Immature natural killer cell (primary cell): ENCODE measurements around the gene RBM4B. TPM values are rescaled to one million over a fixed set of nuclear protein-coding genes. Genes with fewer than 3 reads are reported as not detected.

ENCODE experiments used
- DNase-seq, 3 donors: peaks; one replicate each; pipeline ENCODE4 v3.0.0; 2022; ENCODE audit warnings: mixed read lengths in 1 of 3
- H3K27ac Mint-ChIP-seq, 6 donors: one replicate each; pipeline ENCODE4 v1.8.0; 2020; ENCODE audit warnings: mixed read lengths in 6 of 6, mild to moderate bottlenecking in 5 of 6, inconsistent platforms in 4 of 6, moderate library complexity in 3 of 6
- H3K27me3 Mint-ChIP-seq, 3 donors: one replicate each; pipeline ENCODE4 v1.8.0; 2020 to 2021; ENCODE audit warnings: low read depth in 3 of 3, mild to moderate bottlenecking in 3 of 3, mixed read lengths in 3 of 3, moderate library complexity in 3 of 3, inconsistent platforms in 1 of 3
- H3K36me3 Mint-ChIP-seq, 3 donors: one replicate each; pipeline ENCODE4 v1.8.0; 2020; ENCODE audit warnings: mixed read lengths in 3 of 3, inconsistent platforms in 2 of 3, mild to moderate bottlenecking in 2 of 3
- H3K4me1 Mint-ChIP-seq, 2 donors: one replicate each; pipeline ENCODE4 v1.8.0; 2020; ENCODE audit warnings: inconsistent platforms in 2 of 2, mild to moderate bottlenecking in 2 of 2, mixed read lengths in 2 of 2, moderate library complexity in 1 of 2
- H3K4me3 Mint-ChIP-seq, 5 donors: one replicate each; pipeline ENCODE4 v1.8.0; 2020; ENCODE audit warnings: mild to moderate bottlenecking in 5 of 5, mixed read lengths in 5 of 5, inconsistent platforms in 3 of 5, moderate library complexity in 3 of 5
- H3K9me3 Mint-ChIP-seq, 6 donors: one replicate each; pipeline ENCODE4 v1.8.0; 2020; ENCODE audit warnings: mild to moderate bottlenecking in 6 of 6, mixed read lengths in 6 of 6, inconsistent platforms in 4 of 6, moderate library complexity in 3 of 6
- polyA plus RNA-seq, 3 donors: library from polyadenylated mRNA; unstranded; fragments of 300-500 nt; fragmentation: Illumina TruSeq; gene quantifications; one replicate each; pipeline ENCODE4 v1.2.3, GENCODE V29; 2021

Gene RBM4B
- polyA plus RNA-seq, 3 donors from 2014 or later: 8.6 to 24.6 (median 16.0) TPM

GRCh38 chr11:66716996-66717395 lies 39.3 kb upstream of the RBM4B start:
- H3K4me1 Mint-ChIP-seq: peaks cover 0 to 5% of the 10 kb centered on the region in 2 donors
- no peak overlapping the region for H3K27ac Mint-ChIP-seq
- no peak overlapping the region for H3K4me3 Mint-ChIP-seq

GRCh38 chr11:66715346-66716085 lies 37.8 kb upstream of the RBM4B start:
- peaks cover 4 to 11% (median 5%) of the 10 kb centered on the region in 3 donors for H3K27me3 Mint-ChIP-seq

More at GRCh38 chr11:66716996-66717395, 39.3 kb upstream of the RBM4B start:
- DNase-seq: no peak
- Mint-ChIP-seq H3K36me3 (no peaks in the 10 kb centered on the region), H3K9me3 (peaks cover 0 to 2% (median 0%) of the 10 kb centered on the region in 6 donors), H3K27me3 (peaks cover 4 to 12% (median 5%) of the 10 kb centered on the region in 3 donors)

GRCh38 chr11:66713746-66714480 lies 36.2 kb upstream of the RBM4B start:
- Mint-ChIP-seq H3K27ac (no peak overlapping the region), H3K4me1 (no peaks in the 10 kb centered on the region), H3K36me3 (no peaks in the 10 kb centered on the region), H3K27me3 (peaks cover 3 to 5% (median 4%) of the 10 kb centered on the region in 3 donors), H3K9me3 (peaks cover 0 to 2% (median 0%) of the 10 kb centered on the region in 6 donors), H3K4me3 (no peak overlapping the region)
- no peak for DNase-seq

More at GRCh38 chr11:66715346-66716085, 37.8 kb upstream of the RBM4B start:
- DNase-seq: no peak
- H3K9me3 Mint-ChIP-seq: peaks cover 0 to 2% (median 0%) of the 10 kb centered on the region in 6 donors
- H3K27ac Mint-ChIP-seq: no peak overlapping the region
- no peak overlapping the region for H3K4me3 Mint-ChIP-seq
- peaks cover 0 to 5% of the 10 kb centered on the region in 2 donors for H3K4me1 Mint-ChIP-seq
- no peaks in the 10 kb centered on the region for H3K36me3 Mint-ChIP-seq

GRCh38 chr11:66710384-66710930 lies 32.8 kb upstream of the RBM4B start:
- no peak for DNase-seq
- Mint-ChIP-seq H3K27me3 (peaks cover 3 to 6% (median 4%) of the 10 kb centered on the region in 3 donors), H3K4me1 (no peaks in the 10 kb centered on the region), H3K27ac (no peak overlapping the region), H3K4me3 (no peak overlapping the region), H3K36me3 (no peaks in the 10 kb centered on the region), H3K9me3 (no peaks in the 10 kb centered on the region)

GRCh38 chr11:66708701-66709100 lies 31.0 kb upstream of the RBM4B start:
- Mint-ChIP-seq H3K4me3 (no peak overlapping the region), H3K4me1 (no peaks in the 10 kb centered on the region), H3K36me3 (no peaks in the 10 kb centered on the region), H3K27ac (no peak overlapping the region), H3K9me3 (no peaks in the 10 kb centered on the region), H3K27me3 (peaks cover 0 to 6% (median 2%) of the 10 kb centered on the region in 3 donors)
- DNase-seq: no peak

GRCh38 chr11:66708094-66708493 lies 30.4 kb upstream of the RBM4B start:
- peaks cover 0 to 6% (median 2%) of the 10 kb centered on the region in 3 donors for H3K27me3 Mint-ChIP-seq
- H3K36me3 Mint-ChIP-seq: no peaks in the 10 kb centered on the region
- H3K4me3 Mint-ChIP-seq: no peak overlapping the region

GRCh38 chr11:66707486-66707885 lies 29.8 kb upstream of the RBM4B start:
- H3K36me3 Mint-ChIP-seq: no peaks in the 10 kb centered on the region
- H3K4me1 Mint-ChIP-seq: no peaks in the 10 kb centered on the region
- DNase-seq: no peak
- no peaks in the 10 kb centered on the region for H3K9me3 Mint-ChIP-seq
- no peak overlapping the region for H3K4me3 Mint-ChIP-seq
- H3K27me3 Mint-ChIP-seq: peaks cover 0 to 6% (median 2%) of the 10 kb centered on the region in 3 donors
- no peak overlapping the region for H3K27ac Mint-ChIP-seq

More at GRCh38 chr11:66708094-66708493, 30.4 kb upstream of the RBM4B start:
- no peaks in the 10 kb centered on the region for H3K9me3 Mint-ChIP-seq
- DNase-seq: no peak
- H3K4me1 Mint-ChIP-seq: no peaks in the 10 kb centered on the region
- no peak overlapping the region for H3K27ac Mint-ChIP-seq

GRCh38 chr11:66706989-66707388 lies 29.3 kb upstream of the RBM4B start:
- Mint-ChIP-seq H3K27ac (no peak overlapping the region), H3K27me3 (peaks cover 1 to 6% (median 2%) of the 10 kb centered on the region in 3 donors), H3K4me1 (no peaks in the 10 kb centered on the region), H3K4me3 (no peak overlapping the region), H3K9me3 (no peaks in the 10 kb centered on the region), H3K36me3 (no peaks in the 10 kb centered on the region)
- no peak for DNase-seq

- Mint-ChIP-seq H3K4me3 (no peak overlapping the region), H3K9me3 (no peaks in the 10 kb centered on the region), H3K27ac (no peak overlapping the region), H3K36me3 (no peaks in the 10 kb centered on the region), H3K27me3 (peaks cover 1 to 8% (median 2%) of the 10 kb centered on the region in 3 donors), H3K4me1 (peaks cover 0 to 6% of the 10 kb centered on the region in 2 donors)
- DNase-seq: no peak
These were observed 28.1 kb upstream of the RBM4B start for GRCh38 chr11:66705587-66706335.

- Mint-ChIP-seq H3K9me3 (no peaks in the 10 kb centered on the region), H3K4me1 (peaks cover 0 to 6% of the 10 kb centered on the region in 2 donors), H3K27ac (no peak overlapping the region), H3K27me3 (peaks cover 1 to 8% (median 2%) of the 10 kb centered on the region in 3 donors), H3K4me3 (no peak overlapping the region), H3K36me3 (no peaks in the 10 kb centered on the region)
- DNase-seq: no peak
These were observed 27.1 kb upstream of the RBM4B start for GRCh38 chr11:66704659-66705360.

- H3K27me3 Mint-ChIP-seq: peaks cover 1 to 6% (median 2%) of the 10 kb centered on the region in 3 donors
- no peak for DNase-seq
- H3K4me1 Mint-ChIP-seq: peaks cover 0 to 6% of the 10 kb centered on the region in 2 donors
- no peaks in the 10 kb centered on the region for H3K9me3 Mint-ChIP-seq
- no peak overlapping the region for H3K27ac Mint-ChIP-seq
- H3K36me3 Mint-ChIP-seq: no peaks in the 10 kb centered on the region
- no peak overlapping the region for H3K4me3 Mint-ChIP-seq
These were observed 23.9 kb upstream of the RBM4B start for GRCh38 chr11:66701432-66702240.

- no peaks in the 10 kb centered on the region for H3K36me3 Mint-ChIP-seq
- no peak for DNase-seq
- H3K27me3 Mint-ChIP-seq: peaks cover 1 to 3% (median 2%) of the 10 kb centered on the region in 3 donors
- H3K4me1 Mint-ChIP-seq: peaks cover 0 to 6% of the 10 kb centered on the region in 2 donors
- no peak overlapping the region for H3K4me3 Mint-ChIP-seq
- no peak overlapping the region for H3K27ac Mint-ChIP-seq
- H3K9me3 Mint-ChIP-seq: no peaks in the 10 kb centered on the region
These were observed 23.1 kb upstream of the RBM4B start for GRCh38 chr11:66700742-66701141.
